Upper lobe of left lung (tissue), 6 donors: ENCODE results near the gene OR5M8. TPM values are rescaled to one million over a fixed set of nuclear protein-coding genes. Genes with fewer than 3 reads are reported as not detected.

ENCODE experiments used
- ATAC-seq, 2 donors: fragments of 200-7000 bp; cut with Tn5 transposase; one replicate each; pipeline ENCODE4 v1.9.1; 2022; ENCODE audit warnings: mild to moderate bottlenecking in 2 of 2, moderate library complexity in 2 of 2; ENCODE audit not compliant: low FRiP score in 2 of 2
- DNase-seq, 2 donors: peaks; one replicate each; pipeline ENCODE4 v3.0.0-alpha.2; 2019 to 2020
- H3K27ac ChIP-seq, 4 donors: fragments of 200-600 bp; sonication (generic); one replicate each; pipeline ENCODE4 v1.5.1; 2016 to 2019
- H3K27me3 ChIP-seq, 4 donors: fragments of 200-600 bp; sonication (generic); one replicate each; pipeline ENCODE4 v1.5.1; 2017 to 2019
- H3K36me3 ChIP-seq, 4 donors: fragments of 200-600 bp; sonication (generic); one replicate each; pipeline ENCODE4 v1.5.1; 2016 to 2019
- H3K4me1 ChIP-seq, 4 donors: fragments of 200-600 bp; sonication (generic); one replicate each; pipeline ENCODE4 v1.5.1; 2018 to 2019
- H3K4me3 ChIP-seq, 4 donors: fragments of 200-600 bp; sonication (generic); one replicate each; pipeline ENCODE4 v1.5.1; 2017 to 2019; ENCODE audit warnings: mild to moderate bottlenecking in 2 of 4, moderate library complexity in 1 of 4
- H3K9me3 ChIP-seq, 4 donors: fragments of 200-600 bp; sonication (generic); one replicate each; pipeline ENCODE4 v1.5.1; 2018 to 2019
- CTCF ChIP-seq, 6 experiments: fragments of 450-650 bp in 4 of 6; fragments of 200-600 bp in 2 of 6; sonication (generic) in 2 of 6; IDR thresholded peaks; one replicate each; pipeline ENCODE4 v1.5.1; 2016 to 2019; ENCODE audit warnings: antibody characterized with exemption in 6 of 6
- EP300 ChIP-seq, 4 donors: sonication (generic); formaldehyde crosslinking; IDR thresholded peaks; one replicate each; pipeline ENCODE4 v1.5.1; 2017; ENCODE audit warnings: antibody characterized with exemption in 4 of 4, control low read depth in 2 of 4
- POLR2A ChIP-seq, 4 donors: fragments of 450-650 bp; IDR thresholded peaks; one replicate each; pipeline ENCODE4 v1.5.1; 2016 to 2017; ENCODE audit warnings: antibody characterized with exemption in 4 of 4, mild to moderate bottlenecking in 2 of 4
- POLR2AphosphoS5 ChIP-seq, 2 donors: sonication (generic); formaldehyde crosslinking; IDR thresholded peaks; one replicate each; pipeline ENCODE4 v1.5.1; 2017; ENCODE audit warnings: antibody characterized with exemption in 2 of 2
- WGBS, 2 donors: methylation state at CpG; one replicate each; pipeline ENCODE4 v1.1.5; 2017 to 2018; 5-methylcytosine and 5-hydroxymethylcytosine counted together
- total RNA-seq, 6 donors: library from RNA; depleted of rRNA in 4 of 6; stranded (reverse); fragments of >200 nt in 4 of 6; gene quantifications; one replicate each; pipeline versions ENCODE4 v1.1.0 to v1.2.1, GENCODE V29; 2016 to 2021
- donor health status: DM: no; HTN: no; CAD: no; lungs with moderate emphysema.
- donor health status: DM: no; HTN: yes; CAD: no; lungs with severe emphysema.

OR5M8 gene
- total RNA-seq, 6 donors from 2014 or later: not detected

DNA sequence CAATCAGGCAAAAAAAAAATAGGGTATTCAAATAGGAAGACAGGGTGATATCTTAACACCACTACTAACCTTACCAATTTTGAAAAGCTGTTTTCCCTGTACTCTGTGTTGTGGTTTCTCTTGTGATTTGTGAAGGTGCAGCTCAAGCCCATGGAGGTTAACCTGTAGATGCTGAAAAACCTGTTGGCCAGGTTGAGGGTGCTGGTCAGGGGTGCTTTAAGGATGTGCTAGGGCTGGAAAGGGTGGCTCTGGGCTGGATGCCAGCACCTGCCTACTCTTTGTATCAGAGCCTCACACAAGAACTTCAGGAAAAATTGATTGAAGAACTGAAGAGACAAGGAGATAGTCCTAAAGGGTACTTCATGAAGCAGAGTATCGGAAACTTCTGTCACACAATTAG lies 18.3 kb upstream of the OR5M8 start:
- 81 to 88% methylated on average over 1 of the region's 1 CpG for WGBS, 2 donors
- Histone ChIP-seq H3K27me3 (no peaks in the 10 kb centered on the region), H3K4me3 (no peak overlapping the region), H3K27ac (no peak overlapping the region), H3K36me3 (no peaks in the 10 kb centered on the region), H3K9me3 (no peaks in the 10 kb centered on the region), H3K4me1 (no peaks in the 10 kb centered on the region)
- TF ChIP-seq POLR2AphosphoS5 (IDR thresholded peaks at IDR 0.05) (no peak), POLR2A (IDR thresholded peaks at IDR 0.05) (no peak), CTCF (IDR thresholded peaks at IDR 0.05) (no peak)
- no peak for DNase-seq
- no peak for ATAC-seq

DNA sequence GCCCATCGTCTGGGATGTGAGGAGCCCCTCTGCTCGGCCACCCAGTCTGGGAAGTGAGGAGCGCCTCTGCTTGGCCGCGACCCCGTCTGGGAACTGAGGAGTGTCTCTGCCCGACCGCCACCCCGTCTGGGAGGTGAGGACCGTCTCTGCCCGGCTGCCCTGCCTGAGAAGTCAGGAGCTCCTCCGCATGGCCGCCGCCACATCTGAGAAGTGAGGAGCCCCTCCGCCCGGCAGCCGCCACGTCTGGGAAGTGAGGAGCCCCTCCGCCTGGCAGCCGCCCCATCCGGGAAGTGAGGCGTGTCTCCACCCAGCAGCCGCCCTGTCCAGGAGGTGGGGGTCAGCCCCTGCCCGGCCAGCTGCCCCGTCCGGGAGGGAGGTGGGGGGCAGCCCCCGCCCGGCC lies 5.8 kb upstream of the OR5M8 start:
- TF ChIP-seq CTCF (IDR thresholded peaks at IDR 0.05) (no peak), POLR2A (IDR thresholded peaks at IDR 0.05) (no peak)
- Histone ChIP-seq H3K4me3 (no peak overlapping the region), H3K9me3 (peaks cover 0 to 13% (median 2%) of the 10 kb centered on the region in 4 donors), H3K27ac (no peak overlapping the region), H3K36me3 (no peaks in the 10 kb centered on the region), H3K4me1 (no peaks in the 10 kb centered on the region), H3K27me3 (no peaks in the 10 kb centered on the region)
- WGBS, 2 donors: 94 to 98% methylated on average over 13 to 16 of the region's 28 CpGs
- DNase-seq: no peak
- ATAC-seq: no peak

DNA sequence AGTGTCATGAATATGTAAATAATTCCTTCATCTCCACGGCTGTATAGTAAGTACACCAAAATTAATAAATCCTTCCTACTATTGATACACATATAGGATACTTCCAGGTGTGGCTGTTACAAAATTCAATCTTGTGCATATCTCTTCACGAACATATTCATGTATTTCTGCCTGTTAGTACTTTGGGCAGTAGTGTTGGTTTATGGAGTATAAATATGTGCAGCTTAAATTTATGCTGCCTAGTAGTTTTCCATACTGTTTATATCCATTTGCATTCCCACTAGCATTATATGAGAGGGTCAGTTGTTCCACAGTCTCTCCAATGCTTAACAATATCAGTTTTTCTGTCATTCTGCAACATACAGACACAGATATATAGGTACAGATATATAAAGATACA lies 3.9 kb upstream of the OR5M8 start:
- Histone ChIP-seq H3K4me1 (no peaks in the 10 kb centered on the region), H3K27ac (no peak overlapping the region), H3K27me3 (no peaks in the 10 kb centered on the region), H3K4me3 (no peak overlapping the region), H3K36me3 (no peaks in the 10 kb centered on the region), H3K9me3 (peaks cover 0 to 13% (median 2%) of the 10 kb centered on the region in 4 donors)
- DNase-seq: no peak
- TF ChIP-seq EP300 (IDR thresholded peaks at IDR 0.05): no peak
- TF ChIP-seq POLR2A (IDR thresholded peaks at IDR 0.05): no peak
- no peak for TF ChIP-seq POLR2AphosphoS5 (IDR thresholded peaks at IDR 0.05)
- no peak for TF ChIP-seq CTCF (IDR thresholded peaks at IDR 0.05)
- ATAC-seq: no peak
- 85 to 87% methylated on average over 2 of the region's 2 CpGs for WGBS, 2 donors

DNA sequence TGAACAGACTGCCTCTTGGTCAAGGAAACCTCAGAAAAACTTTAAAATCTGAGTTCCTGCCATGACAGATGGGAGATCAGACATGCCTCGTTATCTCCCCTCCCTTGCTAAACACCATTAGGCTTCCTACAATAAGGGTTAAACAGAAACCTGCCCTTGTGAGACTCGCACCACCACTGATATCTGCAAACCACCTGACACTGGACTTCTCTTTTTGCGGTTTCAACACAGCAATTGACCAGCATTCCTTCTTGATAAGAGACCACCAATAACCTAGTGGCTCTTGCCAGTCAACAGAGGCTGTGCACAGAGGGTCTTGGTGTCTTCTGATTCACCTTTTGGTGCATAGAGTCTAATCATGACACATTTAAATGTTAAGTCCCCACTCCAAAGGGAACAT lies 4.4 kb downstream of the OR5M8 start:
- no peak overlapping the region for H3K4me3 ChIP-seq
- DNase-seq: no peak
- TF ChIP-seq POLR2A (IDR thresholded peaks at IDR 0.05) (no peak), EP300 (IDR thresholded peaks at IDR 0.05) (no peak), CTCF (IDR thresholded peaks at IDR 0.05) (no peak), POLR2AphosphoS5 (IDR thresholded peaks at IDR 0.05) (no peak)
- H3K27me3 ChIP-seq: no peaks in the 10 kb centered on the region
- H3K4me1 ChIP-seq: no peaks in the 10 kb centered on the region
- no peak for ATAC-seq
- H3K27ac ChIP-seq: no peak overlapping the region
- no peaks in the 10 kb centered on the region for H3K36me3 ChIP-seq
- no peaks in the 10 kb centered on the region for H3K9me3 ChIP-seq
- 56 to 60% methylated on average over 3 of the region's 3 CpGs for WGBS, 2 donors

- no peaks in the 10 kb centered on the region for H3K9me3 ChIP-seq
- H3K27ac ChIP-seq: no peak overlapping the region
- no peaks in the 10 kb centered on the region for H3K36me3 ChIP-seq
- TF ChIP-seq EP300 (IDR thresholded peaks at IDR 0.05) (no peak), CTCF (IDR thresholded peaks at IDR 0.05) (no peak), POLR2A (IDR thresholded peaks at IDR 0.05) (no peak), POLR2AphosphoS5 (IDR thresholded peaks at IDR 0.05) (no peak)
- no peak for DNase-seq
- WGBS, 2 donors: 42 to 52% methylated on average over 1 of the region's 1 CpG
- no peaks in the 10 kb centered on the region for H3K4me1 ChIP-seq
- no peak for ATAC-seq
- H3K27me3 ChIP-seq: no peaks in the 10 kb centered on the region
- no peak overlapping the region for H3K4me3 ChIP-seq
These were observed 16.4 kb downstream of the OR5M8 start for GRCh38 chr11:56474729-56475235.
